WTC11 (cell line): ENCODE measurements around the gene MAPK9. TPM values are rescaled to one million over a fixed set of nuclear protein-coding genes. Genes with fewer than 3 reads are reported as not detected.
A peak's percentile ranks its signal among the peaks of the same experiment; 100 is the strongest.

Experiments
- ATAC-seq: fragments of 200-7000 bp; cut with Tn5 transposase; 2 replicates; pipeline ENCODE4 v1.10.0; 2021; ENCODE audit warnings: mild to moderate bottlenecking, moderate library complexity
- CTCF ChIA-PET: fragments of 300-600 bp; sonication (Branson Sonifier 250); formaldehyde crosslinking; loops from one replicate; lab custom pipeline; 2021; ENCODE audit warnings: antibody characterized with exemption; lab: Charles Lee
- POLR2A ChIA-PET: fragments of 350-600 bp; sonication (Branson Sonifier 250); formaldehyde crosslinking; loops from one replicate; lab custom pipeline; 2021; ENCODE audit warnings: antibody characterized with exemption; lab: Charles Lee
- DNase-seq: peaks from one replicate; pipeline ENCODE4 v3.0.0; 2021; ENCODE audit warnings: low spot score
- H3K27ac Mint-ChIP-seq: 2 replicates; pipeline ENCODE4 v1.8.0; 2021; ENCODE audit warnings: mixed read lengths
- H3K27me3 Mint-ChIP-seq: 2 replicates; pipeline ENCODE4 v1.8.0; 2021; ENCODE audit warnings: low read depth, mild to moderate bottlenecking, moderate library complexity, mixed read lengths
- H3K36me3 Mint-ChIP-seq: 2 replicates; pipeline ENCODE4 v1.8.0; 2021; ENCODE audit warnings: mixed read lengths
- H3K4me1 Mint-ChIP-seq: 2 replicates; pipeline ENCODE4 v1.8.0; 2022; ENCODE audit warnings: mixed read lengths
- H3K4me3 Mint-ChIP-seq: 2 replicates; pipeline ENCODE4 v1.8.0; 2021; ENCODE audit warnings: mild to moderate bottlenecking, moderate library complexity, mixed read lengths
- H3K9me3 Mint-ChIP-seq: 2 replicates; pipeline ENCODE4 v1.8.0; 2021; ENCODE audit warnings: mixed read lengths
- ARID4B ChIP-seq: sonication (generic); formaldehyde crosslinking; IDR thresholded peaks from 2 replicates; pipeline ENCODE4 v1.8.0; 2023; ENCODE audit warnings: missing genetic modification reagents, mild to moderate bottlenecking, borderline replicate concordance
- CREM ChIP-seq: sonication (generic); formaldehyde crosslinking; IDR thresholded peaks from 2 replicates; pipeline ENCODE4 v1.8.1; 2022; ENCODE audit warnings: mild to moderate bottlenecking, missing genetic modification reagents, moderate library complexity
- ESRRA ChIP-seq: sonication (generic); formaldehyde crosslinking; IDR thresholded peaks from 2 replicates; pipeline ENCODE4 v1.8.1; 2022; ENCODE audit warnings: mild to moderate bottlenecking, missing genetic modification reagents, borderline replicate concordance
- ETV6 ChIP-seq: sonication (generic); formaldehyde crosslinking; IDR thresholded peaks from 2 replicates; pipeline ENCODE4 v1.8.1; 2022; ENCODE audit warnings: mild to moderate bottlenecking, missing genetic modification reagents
- FOXJ3 ChIP-seq: sonication (generic); formaldehyde crosslinking; IDR thresholded peaks from 2 replicates; pipeline ENCODE4 v1.9.0; 2021; ENCODE audit warnings: missing genetic modification reagents, mild to moderate bottlenecking, borderline replicate concordance
- IRF1 ChIP-seq: sonication (generic); formaldehyde crosslinking; IDR thresholded peaks from 2 replicates; pipeline ENCODE4 v1.8.0; 2023; ENCODE audit warnings: missing genetic modification reagents
- JUN ChIP-seq: sonication (generic); formaldehyde crosslinking; IDR thresholded peaks from 2 replicates; pipeline ENCODE4 v1.8.0; 2023; ENCODE audit warnings: mild to moderate bottlenecking, missing genetic modification reagents
- KAT7 ChIP-seq: sonication (generic); formaldehyde crosslinking; IDR thresholded peaks from 2 replicates; pipeline ENCODE4 v1.8.1; 2023; ENCODE audit warnings: missing genetic modification reagents, mild to moderate bottlenecking, borderline replicate concordance
- MXD4 ChIP-seq: fragments of 250-450 bp; sonication (Bioruptor Pico); IDR thresholded peaks from 2 replicates; pipeline ENCODE4 v1.8.0; 2021; ENCODE audit warnings: mild to moderate bottlenecking, moderate library complexity, borderline replicate concordance
- NFATC4 ChIP-seq: fragments of 250-450 bp; sonication (Bioruptor Pico); IDR thresholded peaks from 2 replicates; pipeline ENCODE4 v1.9.0; 2021; ENCODE audit warnings: mild to moderate bottlenecking
- NR1H2 ChIP-seq: sonication (generic); formaldehyde crosslinking; IDR thresholded peaks from 2 replicates; pipeline ENCODE4 v1.9.0; 2021; ENCODE audit warnings: mild to moderate bottlenecking, moderate library complexity, missing genetic modification reagents
- NR2C2 ChIP-seq: sonication (generic); formaldehyde crosslinking; IDR thresholded peaks from 2 replicates; pipeline ENCODE4 v1.8.0; 2022; ENCODE audit warnings: mild to moderate bottlenecking, missing genetic modification reagents
- NR3C1 ChIP-seq: sonication (generic); formaldehyde crosslinking; conservative IDR thresholded peaks from 2 replicates; pipeline ENCODE4 v1.8.1; 2023; ENCODE audit warnings: low read depth, mild to moderate bottlenecking, missing genetic modification reagents
- PREB ChIP-seq: sonication (generic); formaldehyde crosslinking; IDR thresholded peaks from 2 replicates; pipeline ENCODE4 v1.8.1; 2022; ENCODE audit warnings: mild to moderate bottlenecking, missing genetic modification reagents, moderate library complexity, borderline replicate concordance
- SMAD3 ChIP-seq: sonication (generic); formaldehyde crosslinking; IDR thresholded peaks from 2 replicates; pipeline ENCODE4 v1.8.0; 2022; ENCODE audit warnings: missing genetic modification reagents, mild to moderate bottlenecking, borderline replicate concordance
- TEAD1 ChIP-seq: sonication (generic); formaldehyde crosslinking; IDR thresholded peaks from 2 replicates; pipeline ENCODE4 v1.8.0; 2022; ENCODE audit warnings: mild to moderate bottlenecking, missing genetic modification reagents
- ZNF219 ChIP-seq: sonication (generic); formaldehyde crosslinking; IDR thresholded peaks from 2 replicates; pipeline ENCODE4 v1.8.0; 2023; ENCODE audit warnings: missing genetic modification reagents, mild to moderate bottlenecking, borderline replicate concordance
- ZNF232 ChIP-seq: sonication (generic); formaldehyde crosslinking; IDR thresholded peaks from 2 replicates; pipeline ENCODE4 v1.8.0; 2022; ENCODE audit warnings: mild to moderate bottlenecking, missing genetic modification reagents
- ZNF425 ChIP-seq: fragments of 250-450 bp; sonication (Bioruptor Pico); conservative IDR thresholded peaks from 2 replicates; pipeline ENCODE4 v1.9.0; 2021; ENCODE audit warnings: mild to moderate bottlenecking
- total RNA-seq: library from RNA; stranded (reverse); gene quantifications from 3 replicates; pipeline ENCODE4 v1.2.3, GENCODE V29; 2021
- TF ChIP-seq, protein P1 (sequence below): sonication (generic); formaldehyde crosslinking; IDR thresholded peaks from 2 replicates; pipeline ENCODE4 v1.8.0; 2022; ENCODE audit warnings: mild to moderate bottlenecking, missing genetic modification reagents
- TF ChIP-seq, protein P2 (sequence below): fragments of 250-450 bp; sonication (Bioruptor Pico); IDR thresholded peaks from 2 replicates; pipeline ENCODE4 v1.9.0; 2021; ENCODE audit warnings: mild to moderate bottlenecking, borderline replicate concordance

The MAPK9 gene
- total RNA-seq, 1 experiment from 2014 or later, result 42.9 TPM

- ATAC-seq (no peak), DNase-seq (no peak)
- H3K4me1 Mint-ChIP-seq, result peaks cover 53% of the 10 kb centered on the region
- no peak overlapping the region for H3K4me3 Mint-ChIP-seq
- peaks cover 60% of the 10 kb centered on the region for H3K36me3 Mint-ChIP-seq
- CTCF ChIA-PET, result no interaction called here
- POLR2A ChIA-PET, result interaction anchor here (0.7 kb wide), 1 partner anchor 11 kb away, joined by 4 read pairs; no protein-coding TSS in a partner anchor
- peak overlapping the region; percentile 96 for H3K27ac Mint-ChIP-seq
- no peak for TF ChIP-seq ZNF425
- no peak for TF ChIP-seq NFATC4
- no peak for TF ChIP-seq ARID4B (CRISPR knock-in tag)
- no peak for TF ChIP-seq MXD4 (CRISPR knock-in tag)
- no peaks in the 10 kb centered on the region for H3K9me3 Mint-ChIP-seq
- no peaks in the 10 kb centered on the region for H3K27me3 Mint-ChIP-seq
Observed at GRCh38 chr5:180339583-180340183, 47.8 kb upstream of the MAPK9 start.

DNA sequence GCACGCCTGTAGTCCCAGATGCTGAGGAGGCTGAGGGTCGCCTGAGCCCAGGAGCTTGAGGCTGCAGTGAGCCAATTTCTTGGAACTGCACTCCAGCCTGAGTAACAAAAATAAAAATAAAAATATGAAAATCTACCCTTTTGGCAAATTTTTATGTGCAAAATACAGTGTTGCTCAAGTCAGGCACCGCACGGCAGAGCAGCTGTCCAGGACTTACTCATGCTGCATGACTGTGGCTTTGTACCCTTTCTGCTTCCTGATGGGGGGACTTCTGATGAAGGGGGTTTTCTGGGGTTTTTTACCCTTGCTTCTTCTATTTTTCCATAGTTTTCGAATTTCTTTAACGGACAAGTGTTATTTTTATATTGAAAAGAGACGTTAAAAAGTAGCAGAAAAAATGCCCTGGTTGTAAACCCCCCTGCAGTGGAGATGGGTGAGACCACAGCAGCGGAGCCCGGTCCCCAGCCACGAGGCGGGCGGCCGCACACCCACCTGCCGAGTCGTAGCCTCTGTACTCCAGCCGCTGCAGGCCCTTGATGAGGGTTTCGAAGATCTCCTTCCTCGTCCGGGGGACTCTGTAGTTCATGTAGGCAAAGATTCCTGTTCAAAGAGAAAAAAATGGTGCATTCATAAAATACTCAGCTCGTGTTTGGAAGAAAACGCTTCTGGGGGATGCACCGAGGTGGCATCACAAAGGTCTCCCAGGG, 46.3 kb upstream of the MAPK9 start:
- Mint-ChIP-seq H3K27me3 (no peaks in the 10 kb centered on the region), H3K36me3 (peaks cover 76% of the 10 kb centered on the region), H3K4me1 (peaks cover 43% of the 10 kb centered on the region), H3K27ac (peak overlapping the region; percentile 48), H3K4me3 (no peak overlapping the region), H3K9me3 (peaks cover 6% of the 10 kb centered on the region; the same call in 1 of the 2 replicates)
- ChIA-PET POLR2A (no interaction called here), CTCF (interaction anchor here (1.0 to 2.3 kb wide), 2 partner anchors 10 to 23 kb away, joined by 3 to 11 read pairs; no protein-coding TSS in a partner anchor)
- DNase-seq (no peak), ATAC-seq (no peak)
- TF ChIP-seq, protein P1, sequence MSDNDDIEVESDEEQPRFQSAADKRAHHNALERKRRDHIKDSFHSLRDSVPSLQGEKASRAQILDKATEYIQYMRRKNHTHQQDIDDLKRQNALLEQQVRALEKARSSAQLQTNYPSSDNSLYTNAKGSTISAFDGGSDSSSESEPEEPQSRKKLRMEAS (CRISPR knock-in tag), result no peak
- no peak for TF ChIP-seq NR1H2
- TF ChIP-seq SMAD3 (CRISPR knock-in tag), result no peak
- TF ChIP-seq CREM (CRISPR knock-in tag), result no peak
- no peak for TF ChIP-seq ZNF219
- TF ChIP-seq, protein P2, sequence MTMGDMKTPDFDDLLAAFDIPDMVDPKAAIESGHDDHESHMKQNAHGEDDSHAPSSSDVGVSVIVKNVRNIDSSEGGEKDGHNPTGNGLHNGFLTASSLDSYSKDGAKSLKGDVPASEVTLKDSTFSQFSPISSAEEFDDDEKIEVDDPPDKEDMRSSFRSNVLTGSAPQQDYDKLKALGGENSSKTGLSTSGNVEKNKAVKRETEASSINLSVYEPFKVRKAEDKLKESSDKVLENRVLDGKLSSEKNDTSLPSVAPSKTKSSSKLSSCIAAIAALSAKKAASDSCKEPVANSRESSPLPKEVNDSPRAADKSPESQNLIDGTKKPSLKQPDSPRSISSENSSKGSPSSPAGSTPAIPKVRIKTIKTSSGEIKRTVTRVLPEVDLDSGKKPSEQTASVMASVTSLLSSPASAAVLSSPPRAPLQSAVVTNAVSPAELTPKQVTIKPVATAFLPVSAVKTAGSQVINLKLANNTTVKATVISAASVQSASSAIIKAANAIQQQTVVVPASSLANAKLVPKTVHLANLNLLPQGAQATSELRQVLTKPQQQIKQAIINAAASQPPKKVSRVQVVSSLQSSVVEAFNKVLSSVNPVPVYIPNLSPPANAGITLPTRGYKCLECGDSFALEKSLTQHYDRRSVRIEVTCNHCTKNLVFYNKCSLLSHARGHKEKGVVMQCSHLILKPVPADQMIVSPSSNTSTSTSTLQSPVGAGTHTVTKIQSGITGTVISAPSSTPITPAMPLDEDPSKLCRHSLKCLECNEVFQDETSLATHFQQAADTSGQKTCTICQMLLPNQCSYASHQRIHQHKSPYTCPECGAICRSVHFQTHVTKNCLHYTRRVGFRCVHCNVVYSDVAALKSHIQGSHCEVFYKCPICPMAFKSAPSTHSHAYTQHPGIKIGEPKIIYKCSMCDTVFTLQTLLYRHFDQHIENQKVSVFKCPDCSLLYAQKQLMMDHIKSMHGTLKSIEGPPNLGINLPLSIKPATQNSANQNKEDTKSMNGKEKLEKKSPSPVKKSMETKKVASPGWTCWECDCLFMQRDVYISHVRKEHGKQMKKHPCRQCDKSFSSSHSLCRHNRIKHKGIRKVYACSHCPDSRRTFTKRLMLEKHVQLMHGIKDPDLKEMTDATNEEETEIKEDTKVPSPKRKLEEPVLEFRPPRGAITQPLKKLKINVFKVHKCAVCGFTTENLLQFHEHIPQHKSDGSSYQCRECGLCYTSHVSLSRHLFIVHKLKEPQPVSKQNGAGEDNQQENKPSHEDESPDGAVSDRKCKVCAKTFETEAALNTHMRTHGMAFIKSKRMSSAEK (CRISPR knock-in tag), result no peak
- no peak for TF ChIP-seq FOXJ3 (CRISPR knock-in tag)
- TF ChIP-seq PREB (CRISPR knock-in tag), result no peak
- no peak for TF ChIP-seq JUN
- no peak for TF ChIP-seq NR2C2
- no peak for TF ChIP-seq ZNF232 (CRISPR knock-in tag)
- no peak for TF ChIP-seq ESRRA (CRISPR knock-in tag)
- TF ChIP-seq NR3C1 (CRISPR knock-in tag), result no peak
- no peak for TF ChIP-seq IRF1 (CRISPR knock-in tag)
- no peak for TF ChIP-seq TEAD1 (CRISPR knock-in tag)
- no peak for TF ChIP-seq ETV6 (CRISPR knock-in tag)
- no peak for TF ChIP-seq KAT7 (CRISPR knock-in tag)
